Pulmonary artery endothelial cell (primary cell): ENCODE data around the gene RNF14. TPM values are rescaled to one million over a fixed set of nuclear protein-coding genes. Genes with fewer than 3 reads are reported as not detected.
"Not testable (repeated sequence)": the region's sequence is repeated elsewhere in the genome, so short reads cannot be mapped to it uniquely, and the experiment has no call there.

Source experiments
- DNase-seq: peaks from one replicate; pipeline ENCODE4 v3.0.0-alpha.2; 2011; ENCODE audit warnings: low read depth, low spot score
- total RNA-seq: library from RNA; depleted of rRNA; stranded (reverse); fragments of >200 nt; gene quantifications from 2 replicates; pipeline ENCODE4 v1.2.3, GENCODE V29; 2014

Gene RNF14, protein sequence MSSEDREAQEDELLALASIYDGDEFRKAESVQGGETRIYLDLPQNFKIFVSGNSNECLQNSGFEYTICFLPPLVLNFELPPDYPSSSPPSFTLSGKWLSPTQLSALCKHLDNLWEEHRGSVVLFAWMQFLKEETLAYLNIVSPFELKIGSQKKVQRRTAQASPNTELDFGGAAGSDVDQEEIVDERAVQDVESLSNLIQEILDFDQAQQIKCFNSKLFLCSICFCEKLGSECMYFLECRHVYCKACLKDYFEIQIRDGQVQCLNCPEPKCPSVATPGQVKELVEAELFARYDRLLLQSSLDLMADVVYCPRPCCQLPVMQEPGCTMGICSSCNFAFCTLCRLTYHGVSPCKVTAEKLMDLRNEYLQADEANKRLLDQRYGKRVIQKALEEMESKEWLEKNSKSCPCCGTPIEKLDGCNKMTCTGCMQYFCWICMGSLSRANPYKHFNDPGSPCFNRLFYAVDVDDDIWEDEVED
- total RNA-seq = 77.1 and 102 TPM in 2 replicates

DNA sequence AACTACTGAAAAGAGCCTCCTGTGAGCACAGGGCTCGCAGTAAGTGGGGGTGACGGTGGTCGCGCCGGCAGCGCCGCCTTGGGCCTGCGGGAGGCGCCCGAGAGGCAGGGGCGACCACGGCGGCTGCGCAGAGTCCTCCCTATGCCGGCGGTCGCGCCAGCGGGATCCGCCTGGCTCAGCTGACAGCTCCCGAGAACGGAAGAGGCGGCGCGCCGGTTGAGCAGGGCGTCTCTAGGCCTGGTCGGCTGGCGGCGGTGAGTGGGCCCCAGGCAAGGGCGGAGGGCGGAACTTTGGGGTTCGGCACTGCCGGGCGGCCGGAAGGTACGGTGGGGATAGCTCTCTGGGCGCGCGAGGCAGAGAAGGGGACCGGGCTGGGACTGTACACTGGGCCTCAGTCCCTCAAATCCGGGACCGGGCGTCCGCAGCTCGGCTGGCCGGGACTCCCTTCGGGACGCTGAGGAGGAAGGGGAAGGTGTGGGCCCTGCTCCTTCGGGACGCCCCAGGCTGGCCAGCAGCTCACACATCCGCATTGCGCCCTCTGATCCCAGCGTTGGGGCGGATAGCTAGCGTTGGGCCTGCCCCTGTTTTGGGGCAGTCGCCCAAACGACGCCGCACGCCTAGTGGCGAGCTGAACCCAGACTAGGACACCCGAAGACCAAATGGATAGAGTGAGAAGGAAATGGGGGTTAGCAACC, at the start of gene RNF14:
RNF14 (plus strand) TSS at position 192 of the 695 bp plus-strand sequence. CDS start 4,484 bp downstream, outside the sequence.
- peak; percentile 81 for DNase-seq

DNA sequence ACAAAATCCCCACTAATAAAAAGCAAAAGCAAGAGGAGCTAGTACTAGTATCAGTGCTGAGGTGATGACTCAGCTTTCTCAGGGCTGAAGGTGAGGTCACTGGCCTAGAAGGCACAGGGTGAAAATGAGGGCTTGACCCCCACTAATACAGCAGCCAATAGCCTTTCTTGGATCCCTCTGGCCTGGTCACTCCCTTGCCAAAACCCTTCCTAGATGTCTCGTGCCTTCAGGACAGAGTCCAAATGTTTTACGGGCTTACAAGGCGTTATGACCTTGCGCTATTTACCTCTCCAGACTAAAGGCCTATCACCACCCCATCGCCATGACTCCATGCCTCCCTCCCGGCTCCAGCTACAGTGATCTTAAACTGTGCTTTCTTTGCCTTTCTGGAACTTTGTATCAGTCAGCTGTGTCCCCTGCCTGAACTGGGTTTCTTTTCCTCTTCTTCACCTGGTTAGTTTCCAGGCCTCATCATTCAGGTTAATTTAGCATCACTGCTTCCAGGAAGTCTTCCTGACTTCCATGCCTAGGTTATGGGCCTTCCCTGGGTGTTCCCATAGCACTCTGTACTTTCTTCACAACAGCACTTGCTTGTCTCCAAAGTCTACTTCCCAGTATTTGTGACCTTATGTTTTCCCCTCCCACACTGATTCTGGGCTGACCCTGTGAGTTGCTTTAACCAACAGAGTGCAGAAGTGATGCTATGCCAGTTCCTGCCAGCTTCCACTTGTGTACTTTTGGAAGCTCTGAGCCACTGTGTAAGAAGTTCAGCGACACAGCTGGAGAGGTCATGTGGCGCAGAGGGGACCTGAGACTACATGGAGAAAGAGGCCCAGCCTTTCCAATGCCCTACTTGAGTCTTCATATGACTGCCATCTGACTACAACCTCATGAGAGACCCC, 49.4 kb upstream of the RNF14 start:
- DNase-seq = no peak

DNA sequence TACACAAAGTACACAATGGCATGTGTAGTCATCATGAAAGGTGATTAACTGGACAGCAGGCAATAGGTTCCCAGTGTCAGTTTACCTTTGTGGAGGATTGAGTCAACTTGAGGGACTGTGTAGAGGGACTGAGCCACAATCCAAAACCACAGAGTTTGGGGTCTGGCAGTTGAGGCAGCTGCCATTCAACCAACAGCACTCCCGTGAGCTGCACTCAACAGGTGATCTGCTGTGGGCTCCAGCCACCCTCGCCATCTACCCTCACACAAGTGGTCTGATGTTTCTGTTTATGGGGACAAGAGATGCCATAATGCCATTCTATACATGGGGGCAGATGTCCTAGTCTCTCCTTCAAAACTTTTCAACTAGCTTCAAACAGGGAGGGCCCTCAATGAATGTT, 48.1 kb upstream of the RNF14 start:
- no peak for DNase-seq

- DNase-seq = not testable (repeated sequence)
Measured at GRCh38 chr5:141922827-141923447, 46.0 kb upstream of the RNF14 start.

DNA sequence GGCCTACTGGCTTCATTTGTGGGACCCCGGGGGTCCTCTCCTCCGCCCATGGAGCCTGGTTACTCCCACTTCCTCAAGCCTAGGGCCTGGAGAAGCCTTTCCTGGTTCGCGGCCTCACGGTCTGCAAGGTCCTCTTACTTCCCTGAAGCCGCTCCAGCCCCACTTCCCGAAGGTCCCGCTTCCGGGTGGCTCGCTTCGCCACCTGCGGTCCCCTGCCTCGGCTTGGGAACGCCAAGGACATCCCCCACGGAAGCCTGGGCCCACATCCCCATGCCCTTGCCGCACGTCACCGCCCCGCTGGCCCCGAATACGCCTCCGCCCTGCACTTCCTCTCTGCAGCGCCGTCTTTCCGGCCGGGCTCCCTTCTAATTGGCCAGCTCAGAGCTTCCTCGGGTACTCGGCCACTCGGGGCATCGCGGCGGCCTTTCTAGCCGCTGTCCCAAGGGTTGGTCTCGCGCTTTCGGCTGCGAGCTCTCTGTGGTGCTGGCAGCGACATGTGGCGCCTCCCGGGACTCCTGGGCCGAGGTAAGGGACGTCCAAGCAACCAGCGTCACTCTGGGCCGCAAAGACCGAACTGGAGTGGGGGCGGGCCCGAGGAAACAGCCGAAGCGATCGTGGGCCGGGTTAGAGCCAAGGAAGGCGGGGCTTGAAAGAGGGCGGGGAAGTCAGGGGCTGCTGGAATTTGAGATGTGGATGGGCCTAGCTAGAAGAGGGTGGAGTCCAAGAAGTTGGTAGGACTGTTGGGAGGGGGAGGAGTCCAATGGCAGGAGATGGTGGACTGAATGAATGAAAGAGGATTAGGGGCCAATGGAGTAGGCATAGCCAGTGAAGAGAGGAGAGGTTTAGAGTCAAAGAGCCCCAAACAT, 45.2 kb upstream of the RNF14 start, which contains the start of gene DELE1:
DELE1 (plus strand) TSS at position 424 of the 866 bp plus-strand sequence; CDS start at position 495, 71 bp downstream.
- DNase-seq = peak; percentile 80

DNA sequence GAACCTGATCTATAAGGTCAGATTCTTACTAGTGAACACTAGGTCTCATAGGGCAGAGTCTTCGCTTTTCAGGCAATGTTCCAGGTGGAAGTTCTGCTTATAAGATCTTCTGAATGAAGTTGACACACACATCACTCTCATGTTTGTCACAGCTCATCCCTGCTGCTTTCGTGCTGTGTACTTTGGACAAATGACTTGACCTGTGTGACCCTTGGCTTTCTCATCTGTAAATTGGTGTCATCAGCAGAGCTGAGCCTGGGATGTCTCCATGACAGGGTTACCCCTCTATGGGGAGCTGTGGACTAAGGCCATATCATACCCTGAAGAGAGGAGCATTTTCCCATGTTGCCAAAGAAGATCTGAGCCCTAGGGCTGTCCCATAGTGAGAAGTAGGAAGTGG, 42.5 kb upstream of the RNF14 start:
- no peak for DNase-seq

- DNase-seq = no peak
Measured at GRCh38 chr5:141928051-141928450, 40.9 kb upstream of the RNF14 start.

DNA sequence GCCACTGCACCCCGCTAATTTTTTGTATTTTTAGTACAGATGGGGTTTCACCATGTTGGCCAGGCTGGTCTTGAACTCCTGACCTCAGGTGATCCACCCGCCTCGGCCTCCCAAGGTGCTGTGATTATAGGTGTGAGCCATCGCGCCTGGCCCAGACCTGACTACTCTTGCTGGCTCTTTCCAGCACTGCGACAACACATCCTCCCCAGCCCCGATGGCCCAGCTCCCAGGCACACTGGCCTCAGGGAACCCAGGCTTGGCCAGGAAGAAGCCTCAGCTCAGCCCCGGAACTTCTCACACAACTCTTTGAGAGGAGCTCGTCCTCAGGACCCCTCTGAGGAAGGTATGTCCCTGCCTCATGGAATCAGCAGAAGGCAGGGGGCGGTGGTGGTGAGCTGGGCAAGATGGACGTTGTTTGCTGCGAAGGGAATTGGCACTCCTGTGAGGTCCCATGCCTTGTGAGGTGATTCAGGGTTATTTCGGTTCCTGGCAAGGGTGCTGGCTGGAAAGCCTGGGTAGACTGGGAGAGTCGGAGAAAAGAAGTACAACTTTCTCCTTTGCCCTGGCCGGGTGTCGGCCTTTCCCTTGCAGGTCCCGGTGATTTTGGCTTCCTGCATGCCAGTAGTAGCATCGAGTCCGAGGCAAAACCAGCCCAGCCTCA, 39.4 kb upstream of the RNF14 start:
- no peak for DNase-seq

DNA sequence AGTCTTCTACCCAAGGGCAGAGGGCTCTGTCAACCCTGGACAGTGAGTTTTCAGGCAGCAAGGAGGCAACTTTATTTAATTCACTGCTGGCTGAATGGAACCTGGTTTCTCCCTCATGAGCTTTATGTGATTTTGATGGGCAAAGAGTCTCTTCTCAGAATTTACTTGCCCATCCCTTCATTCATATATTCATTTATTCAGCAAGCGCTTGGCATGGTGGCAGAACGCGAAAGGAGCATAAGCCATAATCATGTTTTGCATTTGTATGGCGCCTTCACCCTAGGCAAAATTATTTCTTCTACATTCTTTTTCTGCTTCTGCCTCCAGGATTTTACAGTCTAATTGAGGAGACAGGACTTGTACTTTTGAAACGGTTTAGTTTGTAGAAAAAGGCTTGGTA, 37.2 kb upstream of the RNF14 start:
- DNase-seq = no peak

GRCh38 chr5:141933151-141933550, 35.8 kb upstream of the RNF14 start:
- no peak for DNase-seq

GRCh38 chr5:141934099-141934844, 34.6 kb upstream of the RNF14 start:
- no peak for DNase-seq

GRCh38 chr5:141935538-141935937, 33.4 kb upstream of the RNF14 start:
- DNase-seq = no peak

DNA sequence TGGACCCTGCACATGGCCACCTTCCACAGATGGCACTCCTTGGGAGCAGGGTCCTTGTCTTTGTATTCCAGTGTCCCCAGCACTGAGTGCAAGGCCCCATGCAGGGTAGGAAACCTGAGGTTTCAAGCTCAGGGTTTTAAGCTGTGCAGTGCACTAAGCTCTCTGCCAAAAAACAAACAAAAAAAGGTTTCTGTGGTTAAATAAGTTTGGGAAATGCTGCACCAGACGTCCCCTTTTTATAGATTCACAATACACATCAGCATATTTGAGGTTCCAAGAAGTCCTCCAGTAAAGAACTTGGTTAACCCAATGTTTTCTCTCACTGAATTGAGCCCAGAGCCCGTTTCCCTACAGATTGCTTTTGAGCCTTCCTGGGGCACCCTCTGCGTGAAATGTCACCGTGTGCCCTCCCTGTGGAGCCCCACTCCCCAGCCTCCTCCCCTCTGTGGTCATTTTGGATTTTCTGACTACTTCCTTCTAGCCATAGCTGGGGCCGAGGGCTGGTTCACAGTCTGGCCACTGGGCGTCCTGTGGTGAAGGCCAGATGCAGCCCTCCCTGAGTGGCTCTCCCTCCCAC, 28.1 kb upstream of the RNF14 start:
- no peak for DNase-seq

DNA sequence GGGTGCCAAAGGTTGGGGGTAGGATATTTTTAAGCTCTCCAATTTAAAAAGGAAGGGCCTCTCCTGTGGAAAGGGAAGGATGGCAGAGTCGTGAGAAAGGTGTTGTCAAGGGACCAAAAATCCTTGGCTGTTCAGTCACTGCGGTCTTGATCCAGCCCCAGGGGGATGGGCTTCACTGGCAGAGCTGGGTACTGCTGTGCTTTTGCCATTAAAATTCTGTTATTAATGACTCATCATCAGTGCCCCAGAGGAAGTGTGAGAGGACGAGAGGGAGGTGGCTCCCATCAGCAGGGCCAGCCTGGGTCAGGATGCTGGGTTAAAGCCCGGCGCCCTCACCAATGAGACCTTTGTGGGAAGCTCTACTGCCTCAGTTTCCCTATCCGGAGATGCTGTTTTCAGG, 27.6 kb upstream of the RNF14 start:
- DNase-seq = no peak

DNA sequence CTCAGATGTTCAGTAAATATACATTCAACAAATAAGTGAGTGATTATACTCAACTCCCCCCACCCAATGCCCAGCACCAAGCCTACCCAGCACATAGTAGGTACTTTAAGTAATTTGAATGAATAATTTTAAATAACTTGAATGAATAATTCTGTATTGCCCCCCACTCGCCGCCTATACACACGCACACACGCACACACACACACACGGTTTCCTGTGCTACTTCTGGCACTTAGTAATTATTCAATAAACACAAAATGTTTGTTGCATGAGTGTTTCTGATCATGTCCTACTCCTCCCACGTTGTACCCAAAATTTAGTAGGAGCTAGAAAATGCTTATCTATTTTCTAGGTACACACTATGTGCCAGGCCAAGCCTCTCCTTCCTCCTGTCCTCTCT, 27.1 kb upstream of the RNF14 start:
- DNase-seq = no peak

DNA sequence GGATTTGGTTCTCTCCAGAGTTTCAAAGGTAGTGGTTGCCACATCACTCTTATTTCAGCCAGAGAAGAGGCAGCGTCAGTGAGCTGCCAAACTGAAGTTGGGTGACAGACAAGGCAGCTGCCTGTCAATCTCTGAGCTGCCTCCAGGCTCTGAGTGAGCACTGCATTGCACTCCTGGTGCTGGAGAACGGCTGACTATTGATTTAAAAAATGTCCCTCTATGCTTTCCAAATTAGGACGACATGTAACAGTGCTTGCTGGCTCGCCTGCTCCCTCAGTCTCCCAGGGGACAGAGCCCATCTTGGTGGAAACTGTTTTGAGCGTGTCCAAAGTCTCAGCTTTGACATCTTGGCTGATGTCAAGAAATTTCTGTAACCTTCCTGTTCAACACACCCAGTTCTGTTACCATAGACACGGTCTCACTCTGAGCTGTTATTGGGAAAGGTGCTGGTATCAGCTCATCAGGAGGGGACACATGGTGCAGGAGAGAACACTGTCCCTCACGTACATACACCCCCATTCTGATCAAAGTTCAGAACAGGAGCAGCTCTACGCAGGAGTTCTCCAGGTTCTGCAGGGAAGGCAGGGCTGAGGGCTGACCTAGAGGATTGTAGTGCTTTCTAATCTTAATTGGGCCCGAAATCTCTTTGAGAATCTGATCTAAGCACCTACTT, 26.6 kb upstream of the RNF14 start:
- no peak for DNase-seq

DNA sequence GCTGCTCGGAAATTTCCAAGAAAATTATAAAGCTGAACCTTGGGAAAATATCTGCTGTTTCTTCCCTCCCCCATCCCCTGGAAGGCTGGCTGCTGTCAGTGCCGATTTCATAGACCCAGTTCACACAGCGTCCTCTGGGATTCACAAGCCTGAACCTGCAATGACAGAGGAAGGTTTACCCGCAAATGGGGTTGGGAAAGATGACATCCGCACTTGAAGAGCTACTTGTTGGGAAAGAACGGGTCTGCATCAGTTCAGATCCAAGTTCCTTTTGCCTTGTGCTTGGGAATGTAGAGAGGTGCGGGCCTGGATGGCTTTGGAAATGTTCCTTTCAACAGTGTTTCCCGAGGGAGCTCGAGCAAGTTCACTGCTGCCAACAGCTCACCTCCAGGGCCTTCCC, 24.8 kb upstream of the RNF14 start:
- DNase-seq = no peak

DNA sequence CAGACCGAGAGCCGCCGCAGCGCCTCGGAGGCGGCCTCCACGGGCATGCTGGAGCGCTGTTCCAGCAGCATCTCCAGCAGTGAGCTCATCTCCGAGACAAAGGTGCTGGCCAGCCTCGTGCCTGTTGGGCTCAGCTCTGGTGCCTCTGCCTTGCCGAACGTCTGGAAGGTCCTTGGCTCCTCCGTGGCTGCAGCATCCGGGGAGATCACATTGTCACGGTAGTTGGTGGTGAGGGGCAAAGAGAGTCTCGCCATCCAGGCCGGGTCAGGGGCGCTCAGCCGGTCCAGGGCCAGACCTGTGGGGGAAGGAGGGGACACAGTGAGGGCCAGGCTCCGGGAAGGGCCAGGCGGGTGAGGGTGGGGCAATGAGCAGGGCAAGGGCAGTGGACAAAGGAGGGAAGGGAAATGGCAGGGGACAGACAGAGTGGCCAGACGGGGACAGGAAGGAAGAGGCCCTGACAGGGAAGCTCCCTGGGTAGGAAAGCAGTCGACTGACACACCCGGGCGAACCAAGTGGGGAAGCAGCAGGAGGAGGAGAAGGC, 23.3 kb upstream of the RNF14 start:
- no peak for DNase-seq
